Stimulated activated CD4-positive, alpha-beta T cell treated with anti-CD3 and anti-CD28 coated beads, Interleukin-1b, Interleukin-23, amount 100 ng/mL, for 1 hour (primary cell): ENCODE results near the gene ADGRG6.

Experiments used
- DNase-seq, 2 donors: peaks; one replicate each; pipeline ENCODE4 v3.0.0-alpha.2; 2020; ENCODE audit warnings: low read depth in 2 of 2

The ADGRG6 gene

GRCh38 chr6:142374965-142375733 lies 73.3 kb downstream of the ADGRG6 start:
- no peak for DNase-seq

GRCh38 chr6:142376115-142376514 lies 74.3 kb downstream of the ADGRG6 start:
- no peak for DNase-seq

- no peak for DNase-seq
Measured at GRCh38 chr6:142376800-142377496, 75.1 kb downstream of the ADGRG6 start.

DNA sequence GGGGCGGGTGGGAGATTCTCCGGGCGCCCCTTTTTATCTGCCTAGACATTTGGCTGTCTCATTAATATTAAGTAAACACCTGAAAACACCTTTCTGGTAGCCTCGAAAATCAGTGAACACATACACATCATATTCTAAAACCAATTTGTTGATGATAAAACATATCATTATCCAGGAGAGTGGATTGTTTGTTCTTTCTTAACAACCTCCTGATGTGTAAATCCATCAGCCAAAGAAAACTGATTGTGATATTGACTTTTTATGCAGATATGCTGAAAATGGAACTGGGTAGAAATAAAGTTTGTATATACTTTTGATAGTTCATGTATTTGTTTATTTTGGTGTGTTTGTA lies 75.7 kb downstream of the ADGRG6 start:
- no peak for DNase-seq

DNA sequence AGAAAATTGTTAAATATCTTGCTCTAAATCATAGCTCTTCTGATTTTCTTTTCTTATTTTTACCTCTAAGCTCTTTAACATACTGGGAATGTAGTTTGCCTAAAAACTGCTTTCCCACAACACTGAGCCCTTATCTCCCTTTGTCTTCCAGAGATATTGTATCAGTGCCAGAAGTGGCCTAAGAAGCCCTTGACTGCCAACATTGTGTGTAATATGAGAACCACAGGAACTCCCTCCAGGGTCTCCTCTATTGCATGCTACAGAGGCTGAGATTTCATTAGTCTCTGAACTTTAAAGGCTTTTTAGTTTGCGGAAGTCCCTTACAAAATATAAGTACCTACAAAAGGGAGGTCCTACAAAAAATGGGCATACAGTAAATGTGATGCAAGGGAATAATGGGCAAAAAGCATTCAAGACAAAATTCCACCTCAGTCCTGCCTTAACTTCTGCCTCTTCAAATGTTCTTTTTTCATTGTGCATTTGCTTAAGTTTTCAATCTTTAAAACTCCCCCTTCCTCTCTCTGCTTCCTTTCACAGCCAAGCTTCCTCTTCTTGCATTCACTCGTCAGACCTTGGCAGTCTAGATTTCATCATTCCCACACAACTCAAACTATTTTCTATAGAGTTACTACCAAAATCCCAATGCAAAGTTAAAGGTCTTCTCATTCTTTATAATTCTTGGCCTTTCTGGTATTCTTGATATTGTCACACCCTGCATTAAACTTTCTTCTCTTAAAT lies 76.5 kb downstream of the ADGRG6 start:
- no peak for DNase-seq

GRCh38 chr6:142380626-142381025 lies 78.8 kb downstream of the ADGRG6 start:
- DNase-seq: no peak

DNA sequence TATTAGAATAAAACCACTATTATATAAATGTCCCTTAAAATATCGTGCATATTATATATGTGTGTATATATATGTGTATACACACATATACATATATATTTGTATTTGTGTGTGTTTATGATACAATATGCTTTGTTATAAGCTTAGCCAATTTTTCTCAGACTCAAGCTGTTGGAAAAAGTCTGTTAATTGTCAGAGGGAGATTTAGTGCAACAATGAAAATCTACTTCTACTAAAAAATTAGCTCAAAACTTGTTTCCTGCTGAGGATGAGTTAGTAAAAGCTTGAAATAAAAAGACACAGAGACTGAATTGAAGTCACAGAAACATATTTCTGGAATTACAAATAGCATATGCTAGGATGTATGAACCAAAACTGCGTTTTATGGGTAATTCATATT lies 79.4 kb downstream of the ADGRG6 start:
- DNase-seq: no peak

DNA sequence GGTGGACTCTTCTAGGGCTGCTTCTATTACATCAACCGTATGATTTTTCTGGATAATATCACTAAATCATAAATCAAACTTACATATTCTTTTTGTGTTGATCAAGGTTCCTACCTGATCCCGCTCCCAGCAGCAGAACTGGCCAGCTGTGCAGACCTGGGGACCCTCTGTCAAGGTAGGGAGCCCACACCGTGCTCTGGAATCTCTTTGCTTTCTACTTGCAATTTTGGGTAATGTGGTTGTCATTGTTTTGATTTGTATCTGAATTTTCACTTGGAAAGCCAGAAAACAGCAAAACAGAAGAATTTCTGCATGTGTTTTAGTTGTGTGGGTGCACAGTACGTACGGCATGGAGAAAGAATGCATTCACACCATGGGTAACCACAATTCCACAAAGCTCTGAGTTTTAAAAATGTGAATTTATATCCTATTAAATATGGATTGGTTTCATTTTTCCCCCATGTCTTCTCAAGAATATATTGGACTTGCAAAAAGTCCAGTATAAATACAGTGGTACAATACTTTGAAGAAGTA lies 80.1 kb downstream of the ADGRG6 start:
- DNase-seq: no peak

DNA sequence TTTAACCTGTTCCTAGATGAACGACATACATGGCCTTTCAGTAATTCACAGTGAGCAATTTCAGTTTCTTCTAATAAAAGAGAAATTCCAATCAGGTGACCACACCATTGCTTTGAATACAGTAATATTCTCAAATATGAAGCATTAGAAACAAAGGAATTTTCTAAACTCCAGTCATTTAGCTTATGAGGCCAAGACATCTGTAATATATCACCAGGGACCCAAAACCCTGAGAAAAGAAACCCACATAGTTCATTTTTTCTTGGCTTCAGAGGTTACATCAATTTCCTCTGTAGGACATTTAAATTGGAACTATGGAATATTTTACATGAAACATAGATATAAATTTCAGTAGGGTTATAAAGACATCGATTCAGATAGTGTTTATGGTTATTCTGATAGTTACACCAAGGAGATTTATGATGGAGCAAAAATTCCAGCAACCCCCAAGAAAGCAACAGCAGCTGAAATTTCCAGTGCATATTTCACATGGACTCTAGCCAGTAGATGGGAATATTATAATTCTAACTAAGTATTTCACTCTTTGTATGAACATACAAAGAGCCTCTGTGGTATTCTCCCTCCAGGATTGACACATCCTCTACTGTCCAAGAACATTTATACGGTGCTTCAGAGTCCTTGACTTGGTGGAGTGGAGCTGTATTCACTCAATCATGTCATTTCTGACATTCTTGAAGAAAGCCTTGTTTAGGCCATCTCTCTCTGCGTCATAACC lies 82.9 kb downstream of the ADGRG6 start:
- DNase-seq: no peak

DNA sequence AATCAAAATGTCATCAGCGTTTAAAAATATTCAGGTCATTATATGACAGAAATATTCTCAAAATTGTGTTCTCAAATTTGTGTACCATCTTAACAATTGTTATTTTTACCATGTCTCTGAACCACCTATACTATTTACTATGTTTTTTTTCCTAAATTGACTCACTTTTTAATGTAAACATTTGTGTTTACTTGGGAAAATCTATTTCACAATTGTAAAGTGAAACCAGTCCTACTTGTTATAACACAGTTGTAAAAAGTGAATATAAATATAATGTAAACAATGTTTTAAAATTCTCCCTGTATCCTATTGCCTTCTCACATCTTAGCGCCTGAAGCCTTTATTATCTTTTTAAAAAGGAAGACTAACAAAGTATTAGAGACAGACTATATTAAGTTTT lies 83.5 kb downstream of the ADGRG6 start:
- no peak for DNase-seq

DNA sequence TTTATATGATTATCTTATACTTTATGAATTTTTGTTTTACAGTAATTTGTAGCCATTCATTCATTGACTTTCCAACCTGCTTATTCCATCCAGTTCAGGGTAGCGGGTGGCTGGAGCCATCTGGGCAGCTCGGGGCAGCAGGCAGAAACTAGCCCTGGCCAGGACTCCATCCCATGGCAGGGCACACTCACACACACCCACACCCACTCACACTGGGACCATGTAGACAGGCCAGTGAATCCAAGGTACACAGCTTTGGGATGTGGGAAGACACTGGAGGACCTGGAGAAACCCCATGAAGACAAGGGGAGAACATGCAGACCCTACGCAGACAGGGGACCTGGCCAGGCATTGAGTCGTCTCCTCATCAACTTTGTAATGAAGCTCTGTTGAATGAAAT lies 84.8 kb downstream of the ADGRG6 start:
- DNase-seq: no peak

- no peak for DNase-seq
Measured at GRCh38 chr6:142387997-142388815, 86.4 kb downstream of the ADGRG6 start.

GRCh38 chr6:142395266-142395665 lies 93.5 kb downstream of the ADGRG6 start:
- DNase-seq: no peak

- no peak for DNase-seq
Measured at GRCh38 chr6:142395768-142396231, 94.0 kb downstream of the ADGRG6 start.

- no peak for DNase-seq
Measured at GRCh38 chr6:142398353-142398752, 96.5 kb downstream of the ADGRG6 start.

DNA sequence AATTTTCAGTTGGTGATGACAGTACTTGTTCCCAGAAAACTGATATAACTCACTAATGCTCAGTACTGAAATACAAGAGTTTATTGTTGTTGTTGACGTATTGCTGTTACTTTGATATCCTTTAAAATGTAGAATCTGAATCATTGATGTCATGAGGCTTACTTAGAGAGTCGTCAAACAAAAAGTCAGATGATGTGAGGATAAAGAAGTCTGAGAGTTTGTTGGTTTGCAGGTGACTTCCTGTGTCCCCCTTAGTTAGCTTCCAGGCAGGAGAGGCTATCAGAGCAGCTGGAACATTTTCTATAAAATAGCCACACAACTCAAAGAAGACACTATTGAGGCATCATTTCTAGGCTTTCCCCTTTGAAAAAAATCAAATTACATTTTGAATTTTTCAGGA lies 97.9 kb downstream of the ADGRG6 start:
- DNase-seq: no peak

DNA sequence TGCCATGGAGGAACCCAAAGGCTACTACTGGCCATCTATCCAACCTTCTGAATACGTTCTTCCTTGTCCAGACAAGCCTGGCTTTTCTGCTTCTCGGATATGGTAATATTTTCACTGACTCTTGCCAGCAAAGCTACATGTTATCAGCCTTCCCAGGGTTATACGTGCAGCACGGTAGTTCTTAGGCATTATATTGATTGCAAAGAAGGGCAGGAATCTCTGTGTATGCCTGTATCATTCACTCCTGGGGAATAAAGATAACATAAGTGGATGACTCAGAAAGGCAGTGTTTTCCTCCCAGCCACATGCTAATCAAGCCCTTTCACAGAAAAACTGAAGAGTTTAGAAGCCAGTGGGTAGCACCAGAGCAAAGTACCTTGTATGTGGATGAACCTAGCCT lies 98.7 kb downstream of the ADGRG6 start:
- no peak for DNase-seq

DNA sequence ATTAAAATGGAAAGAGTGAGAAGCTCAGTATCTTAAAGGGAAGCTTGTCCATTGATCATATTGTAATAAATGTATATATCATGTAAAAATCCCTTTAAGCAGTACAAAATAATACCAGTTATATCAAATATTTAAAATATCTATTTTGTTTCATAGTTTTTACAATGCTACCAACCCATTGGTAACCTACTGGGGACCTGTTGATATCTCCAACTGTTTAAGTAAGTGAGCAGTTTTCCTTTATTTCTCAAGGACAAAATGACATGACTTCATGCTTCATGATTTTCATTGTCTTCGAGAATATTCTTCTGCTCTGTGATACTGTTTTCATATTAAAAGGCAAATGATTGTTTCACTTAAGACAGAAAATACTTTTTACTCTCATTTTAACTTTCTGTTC lies 100.0 kb downstream of the ADGRG6 start:
- DNase-seq: no peak

DNA sequence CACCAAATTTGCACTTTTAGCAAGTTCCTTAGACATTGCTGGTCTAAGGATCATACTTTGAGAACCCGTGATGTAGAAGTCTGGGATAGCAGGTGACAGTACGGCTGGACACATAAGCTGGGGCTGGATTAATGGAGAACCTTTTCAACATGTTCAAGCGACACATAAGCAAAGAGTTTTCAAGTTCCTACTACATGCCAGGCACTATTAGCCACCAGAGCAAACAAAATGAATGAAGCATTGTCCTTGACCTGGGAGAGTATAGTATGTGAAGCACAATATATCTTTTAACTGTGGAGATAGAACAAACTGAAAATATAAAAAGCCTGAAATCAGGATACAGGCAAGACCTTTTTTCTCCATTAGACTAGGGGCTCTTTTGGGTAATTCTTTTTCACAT lies 102.9 kb downstream of the ADGRG6 start:
- DNase-seq: no peak

- no peak for DNase-seq
Measured at GRCh38 chr6:142406131-142406530, 104.3 kb downstream of the ADGRG6 start.

DNA sequence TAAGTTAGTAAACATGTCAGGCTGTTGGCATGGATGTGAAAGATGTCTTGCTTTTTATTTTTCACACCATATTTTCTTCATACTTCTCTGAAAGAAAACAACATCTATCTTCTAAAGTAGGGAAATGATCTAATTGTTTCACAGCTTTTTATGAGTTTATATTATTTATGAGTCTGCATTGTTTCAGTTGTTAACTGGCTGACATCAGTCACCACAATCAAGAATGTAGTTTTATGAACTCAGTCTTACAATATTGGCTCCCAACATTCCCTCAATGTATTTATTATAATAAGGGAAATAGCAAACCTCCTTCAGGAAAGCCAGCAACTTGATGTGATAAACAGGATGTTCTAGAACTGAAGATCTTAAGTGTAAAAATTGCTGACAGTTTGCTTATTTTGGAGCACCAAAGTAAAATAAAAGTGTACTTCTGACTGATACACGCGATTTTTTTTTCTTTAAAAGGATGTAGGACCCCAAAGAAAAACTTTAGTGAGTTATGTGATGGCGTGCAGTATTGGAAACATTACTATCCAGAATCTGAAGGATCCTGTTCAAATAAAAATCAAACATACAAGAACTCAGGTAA lies 106.0 kb downstream of the ADGRG6 start:
- DNase-seq: no peak
